GM13977 (cell line): ENCODE measurements around the gene THBS1.

ENCODE experiments used
- DNase-seq: peaks from one replicate; pipeline ENCODE4 v3.0.0; 2012; ENCODE audit warnings: low spot score
- CTCF ChIP-seq: IDR thresholded peaks from 2 replicates; pipeline ENCODE4 v1.5.1; 2012; ENCODE audit warnings: mild to moderate bottlenecking, control low read depth; ENCODE audit not compliant: insufficient read depth; ENCODE audit errors: extremely low read depth, missing control alignments
- in situ Hi-C: fragments of 300-500 bp; cut with MboI; formaldehyde crosslinking; loops from one replicate; pipeline ENCODE4 v1.12.0; 2022; ENCODE audit warnings: low sequenced_read_pairs, low pct_unique_long_range_greater_than_20kb, mixed read lengths, inconsistent platforms; ENCODE audit not compliant: unreplicated experiment

THBS1 gene

GRCh38 chr15:39645138-39645975 lies 64.5 kb downstream of the THBS1 start:
- DNase-seq, result no peak
- TF ChIP-seq CTCF, result no peak

GRCh38 chr15:39645976-39646257 lies 65.0 kb downstream of the THBS1 start:
- in situ Hi-C loops, result no loop called here
- TF ChIP-seq CTCF, result no peak
- no peak for DNase-seq

More at GRCh38 chr15:39645138-39645975, 64.5 kb downstream of the THBS1 start:
- in situ Hi-C loops, result no loop called here

GRCh38 chr15:39646425-39646824 lies 65.5 kb downstream of the THBS1 start:
- in situ Hi-C loops, result no loop called here
- no peak for DNase-seq
- no peak for TF ChIP-seq CTCF
